ENCODE data around the gene TBC1D9. TPM values are rescaled to one million over a fixed set of nuclear protein-coding genes. Genes with fewer than 3 reads are reported as not detected.

TBC1D9 gene
- 5.2 to 8.8 TPM (median 8.4 TPM) in 5 replicates for total RNA-seq (2022; extraction: Qiagen RNA extraction; ENCODE audit: low read depth)

GRCh38 chr4:140756319-140757231 lies at the start of gene TBC1D9:
Gene TBC1D9, minus strand, starts transcription at chr4:140756385. Its CDS starts 340 bp downstream, at chr4:140756045.

Other genes starting within 250 kb of the TBC1D9 start
- gene ELMOD2, start 232.2 kb downstream of the TBC1D9 start, total RNA-seq (2022; extraction: Qiagen RNA extraction; ENCODE audit: low read depth) = 6.0 to 12.6 TPM (median 10.5 TPM) in 5 replicates
- gene UCP1, start 187.4 kb downstream of the TBC1D9 start, total RNA-seq (2022; extraction: Qiagen RNA extraction; ENCODE audit: low read depth) = not detected in 5 replicates